Prostate gland (tissue), 2 donors: ENCODE measurements around the gene ULK4.

Source experiments
- CTCF ChIP-seq, 4 experiments: fragments of 200-600 bp in 2 of 4; fragments of 450-650 bp in 2 of 4; sonication (generic) in 2 of 4; IDR thresholded peaks; 1 replicate in 3 of 4; 2 replicates in 1 of 4; pipeline ENCODE4 v1.5.1; 2016 to 2019; ENCODE audit warnings: antibody characterized with exemption in 4 of 4, mild to moderate bottlenecking in 2 of 4, moderate library complexity in 2 of 4
- POLR2AphosphoS5 ChIP-seq: sonication (generic); formaldehyde crosslinking; IDR thresholded peaks from one replicate; pipeline ENCODE4 v1.6.1; 2017; ENCODE audit warnings: antibody characterized with exemption

GRCh38 chr3:41601404-41601987 lies 360.4 kb downstream of the ULK4 start:
- no peak for TF ChIP-seq CTCF (IDR thresholded peaks at IDR 0.05)
- TF ChIP-seq POLR2AphosphoS5: no peak
